Measurements from ENCODE around the gene CDH15.
A peak's percentile ranks its signal among the peaks of the same experiment; 100 is the strongest.

Gene CDH15

GRCh38 chr16:89217138-89217387, 45.5 kb downstream of the CDH15 start:
- H3K4me3 ChIP-seq (replicated peaks in 1 of 2; ENCODE audit: low read depth in 2 of 2, low read length in 2 of 2) = peak overlapping the region; percentile 88 to 90
- no peak for DNase-seq (ENCODE audit: low read depth in 2 of 2)
- no peak for TF ChIP-seq CTCF (IDR thresholded peaks at IDR 0.05; ENCODE audit: low read depth, low read length)

GRCh38 chr16:89217388-89218191, 46.0 kb downstream of the CDH15 start, which contains the start of gene ZNF778:
Gene ZNF778 (plus strand): TSS chr16:89217703. CDS start chr16:89221128, 3,425 bp downstream.
- peak within 1 kb of the TSS; percentile 88 to 90 for H3K4me3 ChIP-seq (replicated peaks in 1 of 2; ENCODE audit: low read depth in 2 of 2, low read length in 2 of 2)
- TF ChIP-seq CTCF (IDR thresholded peaks at IDR 0.05; ENCODE audit: low read depth, low read length) = no peak
- DNase-seq (ENCODE audit: low read depth in 2 of 2) = peak; percentile 82 to 84

GRCh38 chr16:89219365-89219764, 47.8 kb downstream of the CDH15 start:
- no peak overlapping the region for H3K4me3 ChIP-seq (replicated peaks in 1 of 2; ENCODE audit: low read depth in 2 of 2, low read length in 2 of 2)
- no peak for TF ChIP-seq CTCF (IDR thresholded peaks at IDR 0.05; ENCODE audit: low read depth, low read length)
- DNase-seq (ENCODE audit: low read depth in 2 of 2) = no peak

GRCh38 chr16:89221604-89222003, 50.1 kb downstream of the CDH15 start:
- no peak for DNase-seq (ENCODE audit: low read depth in 2 of 2)
- no peak for TF ChIP-seq CTCF (IDR thresholded peaks at IDR 0.05; ENCODE audit: low read depth, low read length)
- H3K4me3 ChIP-seq (replicated peaks in 1 of 2; ENCODE audit: low read depth in 2 of 2, low read length in 2 of 2) = no peak overlapping the region

DNA sequence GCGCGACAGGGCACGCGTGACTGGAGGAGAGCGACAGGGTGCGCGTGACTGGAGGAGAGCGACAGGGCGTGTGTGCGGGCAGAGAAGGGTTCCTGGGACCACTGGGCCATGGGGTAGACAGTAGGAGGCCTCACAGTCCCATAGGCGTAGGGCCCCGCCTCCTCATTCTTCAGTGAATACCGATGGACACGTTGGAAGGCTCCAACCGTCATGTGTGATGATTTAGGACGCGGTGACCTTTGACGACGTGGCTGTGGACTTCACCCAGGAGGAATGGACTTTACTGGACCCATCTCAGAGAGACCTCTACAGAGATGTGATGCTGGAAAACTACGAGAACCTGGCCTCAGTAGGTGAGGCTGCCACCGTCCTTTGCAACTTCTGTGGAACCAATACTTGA, 51.4 kb downstream of the CDH15 start:
- no peak overlapping the region for H3K4me3 ChIP-seq (replicated peaks in 1 of 2; ENCODE audit: low read depth in 2 of 2, low read length in 2 of 2)
- no peak for TF ChIP-seq CTCF (IDR thresholded peaks at IDR 0.05; ENCODE audit: low read depth, low read length)
- DNase-seq (ENCODE audit: low read depth in 2 of 2) = no peak

- no peak for TF ChIP-seq CTCF (IDR thresholded peaks at IDR 0.05; ENCODE audit: low read depth, low read length)
- H3K4me3 ChIP-seq (replicated peaks in 1 of 2; ENCODE audit: low read depth in 2 of 2, low read length in 2 of 2) = no peak overlapping the region
- DNase-seq (ENCODE audit: low read depth in 2 of 2) = no peak
Observed at GRCh38 chr16:89224665-89225064, 53.1 kb downstream of the CDH15 start.

GRCh38 chr16:89230255-89230654, 58.7 kb downstream of the CDH15 start:
- no peak for TF ChIP-seq CTCF (IDR thresholded peaks at IDR 0.05; ENCODE audit: low read depth, low read length)
- H3K4me3 ChIP-seq (replicated peaks in 1 of 2; ENCODE audit: low read depth in 2 of 2, low read length in 2 of 2) = no peak overlapping the region
- DNase-seq (ENCODE audit: low read depth in 2 of 2) = no peak
